ENCODE data around the gene CMTM6.
A peak's percentile ranks its signal among the peaks of the same experiment; 100 is the strongest.

The CMTM6 gene

GRCh38 chr3:32499585-32499984 lies 3.1 kb downstream of the CMTM6 start:
- TF ChIP-seq CTCF (conservative IDR thresholded peaks at IDR 0.05) (no peak), ZFX (IDR thresholded peaks at IDR 0.05) (no peak)
- no peak overlapping the region for H3K27ac ChIP-seq

- no peak overlapping the region; the same call in 1 of the 2 replicates for H3K27ac ChIP-seq
Measured at GRCh38 chr3:32498992-32499391, 3.7 kb downstream of the CMTM6 start.

GRCh38 chr3:32498252-32498651 lies 4.4 kb downstream of the CMTM6 start:
- H3K27ac ChIP-seq = peak overlapping the region; percentile 47; the same call in 1 of the 2 replicates
- no peak for TF ChIP-seq CTCF (conservative IDR thresholded peaks at IDR 0.05)
- no peak for TF ChIP-seq ZFX (IDR thresholded peaks at IDR 0.05)

More at GRCh38 chr3:32498992-32499391, 3.7 kb downstream of the CMTM6 start:
- TF ChIP-seq CTCF (conservative IDR thresholded peaks at IDR 0.05) (no peak), ZFX (IDR thresholded peaks at IDR 0.05) (no peak)

GRCh38 chr3:32495609-32496008 lies 7.0 kb downstream of the CMTM6 start:
- H3K27ac ChIP-seq = no peak overlapping the region
- TF ChIP-seq CTCF (conservative IDR thresholded peaks at IDR 0.05) (no peak), ZFX (IDR thresholded peaks at IDR 0.05) (no peak)

GRCh38 chr3:32495085-32495484 lies 7.6 kb downstream of the CMTM6 start:
- no peak overlapping the region for H3K27ac ChIP-seq
- no peak for TF ChIP-seq ZFX (IDR thresholded peaks at IDR 0.05)
- no peak for TF ChIP-seq CTCF (conservative IDR thresholded peaks at IDR 0.05)

- TF ChIP-seq ZFX (IDR thresholded peaks at IDR 0.05) (no peak), CTCF (conservative IDR thresholded peaks at IDR 0.05) (no peak)
- H3K27ac ChIP-seq = no peak overlapping the region
Measured at GRCh38 chr3:32493437-32494414, 8.9 kb downstream of the CMTM6 start.

- TF ChIP-seq CTCF (conservative IDR thresholded peaks at IDR 0.05) = no peak
- TF ChIP-seq ZFX (IDR thresholded peaks at IDR 0.05) = no peak
- no peak overlapping the region for H3K27ac ChIP-seq
Measured at GRCh38 chr3:32492684-32493436, 9.8 kb downstream of the CMTM6 start.
